DMS79 (cell line): Measurements from ENCODE around the gene STX16.

Experiments
- DNase-seq: peaks from one replicate; lab custom pipeline; 2025; lab: John Stamatoyannopoulos, UW

The STX16 gene

DNA sequence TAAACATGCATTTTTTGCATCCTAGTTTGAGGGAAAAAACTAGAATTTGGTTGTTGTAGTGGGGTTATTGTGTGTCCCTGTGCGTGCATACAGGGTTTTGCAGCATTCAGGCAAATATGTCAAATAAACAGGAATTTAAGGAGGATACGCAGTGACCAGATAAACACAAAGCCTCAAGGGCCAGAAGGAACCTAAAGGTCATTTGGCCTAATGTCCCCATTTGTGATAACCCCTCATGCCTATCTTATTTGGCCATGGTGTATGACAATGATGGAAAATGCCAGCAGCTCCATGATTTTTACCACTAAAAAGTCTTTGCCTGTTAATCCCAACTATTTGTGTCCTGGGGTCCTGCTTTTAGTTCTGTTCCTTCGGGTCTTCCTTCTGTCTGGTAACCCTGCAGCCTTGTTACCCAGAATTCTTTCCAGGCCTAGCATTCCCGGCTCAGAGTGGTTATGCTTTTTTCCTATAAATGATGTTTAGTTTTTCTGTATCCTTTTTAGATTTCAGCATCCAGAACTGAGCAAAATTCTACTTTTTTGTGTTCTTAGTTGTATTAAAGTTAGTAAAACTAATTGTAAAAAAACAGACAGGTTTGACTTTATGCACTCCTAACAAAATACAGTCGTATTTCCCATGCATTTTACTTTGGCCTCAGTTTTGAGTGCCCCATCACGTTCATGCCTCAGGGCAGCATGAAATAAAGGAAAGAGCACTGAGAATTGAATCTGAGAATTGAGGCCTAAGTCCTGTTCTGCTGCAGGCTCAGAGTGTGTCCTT is 4.4 kb downstream of the STX16 start:
- DNase-seq: no peak

DNA sequence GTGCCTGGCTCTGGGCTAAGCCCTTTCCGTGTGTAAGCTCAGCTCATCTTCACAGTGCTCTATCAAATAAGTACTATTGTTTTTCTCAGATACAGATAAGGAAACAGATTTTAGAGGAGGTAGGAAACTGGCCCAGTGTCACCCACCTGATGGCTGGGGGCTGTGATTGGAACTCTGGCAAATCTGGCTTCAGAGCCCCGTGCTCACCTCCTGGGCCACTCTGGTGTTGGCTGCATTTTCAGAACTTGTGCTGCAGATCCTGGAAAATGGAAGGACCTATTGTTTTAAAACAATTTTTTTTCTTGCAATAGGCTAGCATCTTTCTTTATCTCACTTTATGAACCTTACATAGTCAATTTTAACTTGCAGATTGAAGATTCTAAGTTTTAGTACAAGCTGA is 5.7 kb downstream of the STX16 start:
- no peak for DNase-seq

DNA sequence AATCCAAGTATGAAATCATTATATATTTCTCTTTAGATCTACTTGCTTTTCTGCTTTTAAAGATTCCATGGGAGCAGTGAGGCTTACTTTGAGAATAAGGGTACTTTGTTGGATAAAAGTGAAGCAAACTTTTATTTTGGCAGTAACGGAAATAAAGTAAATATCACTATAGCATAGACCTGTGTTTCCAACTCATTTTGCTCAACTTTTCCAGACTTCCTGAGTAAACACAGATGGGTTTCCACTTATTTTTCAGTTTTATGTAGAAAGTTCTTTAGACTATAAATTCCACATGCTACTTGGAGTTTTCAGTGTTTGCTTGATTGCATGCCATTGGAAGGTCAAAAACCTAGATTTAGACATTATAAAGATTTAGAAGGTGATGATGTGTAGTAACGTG is 6.2 kb downstream of the STX16 start:
- DNase-seq: no peak

DNA sequence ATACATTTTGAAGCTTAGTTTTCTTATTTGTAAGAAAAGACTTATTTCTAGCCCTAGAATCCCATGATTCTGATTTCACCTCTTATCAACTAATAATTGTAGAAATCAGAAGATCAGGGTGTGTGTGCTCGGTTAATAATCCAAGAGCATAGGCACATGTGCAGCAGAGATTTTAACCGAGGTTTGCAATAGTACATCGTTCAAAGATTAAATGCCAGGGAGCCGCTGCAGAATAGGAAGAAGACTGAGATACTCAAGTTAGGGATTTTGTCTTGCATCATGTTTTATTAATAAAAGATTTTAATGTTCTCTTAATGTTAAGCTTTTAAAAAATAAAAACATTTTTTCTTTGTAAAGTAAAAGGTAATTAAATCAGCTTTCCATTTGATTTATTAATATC is 6.9 kb downstream of the STX16 start:
- no peak for DNase-seq

DNA sequence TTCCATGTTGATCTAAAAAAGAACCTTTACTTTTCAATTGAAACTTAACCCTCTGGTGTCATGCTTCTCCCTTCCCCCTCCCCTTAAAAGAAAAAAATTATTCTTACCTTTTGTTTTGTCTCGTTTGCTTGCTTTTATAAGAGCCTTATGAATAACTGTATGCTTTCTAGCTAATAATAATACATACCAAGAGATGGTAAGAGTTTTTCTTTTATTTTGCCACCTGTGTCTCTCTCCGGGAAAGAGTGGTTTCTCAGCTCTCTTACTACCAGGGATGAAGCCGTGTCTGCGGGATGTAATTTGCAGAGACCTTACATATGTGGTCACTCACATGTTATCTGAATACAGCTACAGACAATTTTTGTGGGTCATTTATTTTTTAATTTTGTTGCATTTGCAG is 7.7 kb downstream of the STX16 start:
- DNase-seq: no peak

DNA sequence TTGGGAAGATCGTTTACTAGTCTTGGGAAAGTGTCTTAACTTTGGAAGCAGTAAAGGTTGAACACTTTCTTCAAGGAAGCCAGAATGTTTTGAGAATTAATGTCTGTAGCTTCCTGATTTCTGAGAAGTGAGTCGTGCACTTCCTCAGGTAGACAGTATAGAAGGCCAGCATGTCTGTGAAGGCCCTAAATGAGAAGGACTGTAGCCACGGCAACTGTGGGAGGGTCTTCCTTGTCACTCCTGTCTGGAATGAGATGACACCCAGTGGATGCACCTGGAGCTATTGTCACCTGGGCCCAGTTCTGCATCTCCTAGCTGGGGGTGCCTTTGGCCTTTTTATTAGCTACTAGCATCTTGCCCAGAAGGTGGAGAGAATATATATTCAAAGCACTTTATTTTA is 8.8 kb downstream of the STX16 start:
- no peak for DNase-seq

DNA sequence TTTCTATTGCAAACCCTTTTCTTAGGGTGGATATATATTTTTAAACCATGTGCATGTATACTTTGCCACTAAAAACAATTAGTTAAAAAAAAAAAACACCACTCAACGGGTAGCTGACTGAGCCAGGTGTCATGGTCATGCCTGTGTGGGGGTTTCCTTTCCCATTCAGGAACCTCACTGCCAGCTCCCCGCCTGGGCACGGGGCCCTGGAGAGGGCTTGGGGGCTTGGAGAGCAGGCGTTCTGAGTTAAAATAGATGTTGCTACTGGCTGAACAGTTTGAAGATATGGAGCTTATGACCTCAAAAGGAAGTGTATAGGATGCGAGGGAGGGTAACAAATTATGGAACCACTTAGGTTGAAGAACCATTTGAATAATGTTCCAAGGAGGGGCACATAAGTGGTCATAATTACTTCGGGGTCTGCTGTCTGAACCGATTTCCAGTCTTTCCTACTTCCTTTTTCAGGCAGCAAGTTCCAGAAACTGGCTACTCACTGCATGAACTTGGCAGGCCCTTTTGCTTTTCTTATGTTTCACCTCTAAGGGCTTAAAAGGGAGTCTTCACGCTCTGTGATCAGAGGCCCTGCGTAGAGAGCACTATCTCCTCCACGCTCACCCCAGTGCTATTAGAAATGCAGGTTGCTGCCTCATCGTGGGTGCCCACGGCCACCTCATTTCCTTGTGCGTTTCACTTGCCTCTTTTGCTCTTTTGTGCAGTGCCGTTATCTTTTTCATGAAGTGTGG is 9.9 kb downstream of the STX16 start:
- DNase-seq: peak; percentile 42

DNA sequence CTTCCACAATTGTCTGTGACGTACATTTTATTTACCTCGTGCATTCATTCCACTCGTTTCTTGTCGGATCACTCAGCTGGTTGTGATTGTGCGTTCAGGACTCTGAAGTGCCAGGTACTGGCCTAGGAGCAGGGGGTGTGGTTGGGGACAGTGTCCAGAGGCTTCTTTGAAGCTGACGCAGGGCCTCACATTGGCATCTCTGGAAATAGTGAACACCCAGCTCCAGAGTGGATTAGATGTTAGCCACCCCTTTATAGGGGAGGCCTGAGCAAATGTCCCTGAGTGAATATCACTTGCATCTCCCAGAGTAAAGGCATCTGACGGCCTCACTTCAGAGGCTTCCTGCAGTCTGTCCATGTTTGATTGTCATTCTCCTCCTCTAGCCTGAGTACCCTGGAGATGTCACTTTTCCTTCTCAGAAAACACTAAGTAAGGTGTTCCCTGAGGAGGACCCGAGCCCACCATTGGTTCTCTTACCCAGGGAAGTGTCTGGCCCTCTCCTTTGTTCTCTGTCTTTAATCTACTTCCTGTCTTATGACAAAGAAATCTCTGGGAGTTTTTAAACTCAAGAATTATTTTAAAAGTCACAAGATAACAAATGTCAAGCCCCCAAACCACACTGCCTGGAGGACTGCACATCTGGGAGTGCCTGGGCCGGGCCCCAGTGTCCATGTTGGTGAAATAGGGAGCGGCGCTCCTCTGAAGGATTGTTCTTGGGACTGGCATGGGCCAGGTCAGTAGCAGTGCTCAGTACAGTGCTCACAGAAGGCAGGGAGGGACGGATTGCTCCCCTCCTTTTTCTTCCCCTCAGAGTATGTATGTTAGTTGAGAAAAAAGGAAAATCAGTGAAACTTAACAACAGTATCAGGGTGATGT is 10.8 kb downstream of the STX16 start:
- no peak for DNase-seq

DNA sequence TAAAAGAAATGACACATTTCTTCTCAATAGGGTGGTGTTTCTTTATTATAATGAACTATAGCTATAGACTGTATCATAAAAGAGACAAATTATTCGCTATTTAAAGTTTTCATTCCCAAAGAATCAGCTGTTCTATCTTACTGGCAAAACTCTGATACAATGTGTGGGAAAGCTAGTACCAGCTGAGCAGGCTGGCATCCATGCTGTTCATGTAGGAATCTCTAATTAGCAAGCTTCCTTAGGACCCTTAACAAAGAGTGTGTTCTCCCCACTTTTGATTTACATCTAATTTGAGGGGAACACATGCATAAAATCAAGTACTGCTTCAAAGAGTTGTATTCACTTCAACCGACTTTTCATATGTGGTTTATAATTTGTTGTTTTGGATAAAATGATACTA is 13.2 kb downstream of the STX16 start:
- no peak for DNase-seq

DNA sequence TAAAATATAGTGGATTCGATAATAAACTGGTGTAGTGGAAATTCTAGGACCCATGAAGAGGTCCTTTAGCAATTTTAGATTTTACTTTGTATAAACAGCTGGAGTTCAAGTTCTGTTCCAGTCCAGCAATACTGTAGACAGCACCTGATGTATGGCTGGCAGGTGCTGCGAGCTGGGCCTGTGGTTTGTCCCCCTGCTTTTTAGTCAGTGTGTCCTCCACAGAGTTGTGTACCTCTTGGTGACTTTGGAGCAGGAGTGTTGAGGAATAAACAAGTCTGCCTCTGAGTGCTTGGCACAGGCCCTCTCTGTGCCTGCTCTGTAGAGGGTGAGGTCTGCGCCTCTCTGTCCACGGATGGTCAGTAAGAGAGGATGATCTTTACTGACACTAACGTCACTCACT is 13.8 kb downstream of the STX16 start:
- peak; percentile 44 for DNase-seq

DNA sequence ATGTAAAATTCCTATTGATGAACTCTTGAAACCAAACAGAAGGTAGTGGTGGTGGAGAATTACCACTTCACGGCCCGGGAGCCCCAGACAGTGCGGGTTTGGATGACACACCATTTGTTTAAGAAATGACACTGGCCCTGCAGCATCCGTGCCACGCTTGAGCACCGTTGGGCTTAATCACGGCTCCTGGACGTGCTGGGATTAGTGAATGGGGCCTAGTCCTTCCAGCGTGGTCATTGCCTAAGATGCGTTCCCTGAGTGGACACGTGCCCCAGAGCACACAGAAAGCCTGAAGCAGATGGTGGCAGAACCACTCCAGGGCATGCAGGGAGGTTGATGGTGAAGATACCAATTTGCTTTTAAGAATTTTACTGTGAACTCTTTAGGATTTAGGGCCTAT is 14.5 kb downstream of the STX16 start:
- DNase-seq: no peak

DNA sequence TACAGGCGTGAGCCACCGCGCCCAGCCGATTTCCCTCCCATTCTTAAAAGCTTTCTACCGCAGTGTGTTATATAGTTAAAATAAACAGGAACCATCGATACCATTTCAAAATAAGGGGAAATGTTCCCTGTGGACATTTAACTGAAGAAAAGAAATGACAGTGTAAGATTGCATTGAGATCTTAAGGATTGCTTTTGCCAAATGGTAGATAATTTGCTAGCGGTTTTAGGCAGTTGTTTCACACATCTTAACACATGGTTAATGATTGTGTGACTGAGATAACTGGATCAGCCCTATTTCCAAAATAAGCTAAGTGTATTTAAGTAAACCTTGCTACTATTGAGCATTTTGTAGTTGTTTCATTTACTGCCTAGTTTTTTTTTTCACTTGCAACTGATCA is 15.6 kb downstream of the STX16 start:
- DNase-seq: no peak

DNA sequence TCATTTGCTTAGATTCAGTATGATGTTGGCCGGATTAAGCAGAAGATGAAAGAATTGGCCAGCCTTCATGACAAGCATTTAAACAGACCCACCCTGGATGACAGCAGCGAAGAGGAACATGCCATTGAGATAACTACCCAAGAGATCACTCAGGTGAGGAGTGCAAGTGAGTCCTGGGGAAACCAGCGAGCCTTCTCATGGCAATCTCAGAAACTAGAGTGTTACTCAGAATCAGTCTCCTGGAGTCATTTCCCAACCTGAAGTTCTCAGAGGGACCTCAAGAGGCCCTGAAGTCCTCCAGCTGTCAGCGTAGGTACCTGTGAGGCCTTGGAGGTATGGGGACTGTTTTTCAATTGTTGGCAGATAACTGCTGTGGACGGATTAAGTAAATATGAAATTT is 16.9 kb downstream of the STX16 start:
- DNase-seq: no peak

DNA sequence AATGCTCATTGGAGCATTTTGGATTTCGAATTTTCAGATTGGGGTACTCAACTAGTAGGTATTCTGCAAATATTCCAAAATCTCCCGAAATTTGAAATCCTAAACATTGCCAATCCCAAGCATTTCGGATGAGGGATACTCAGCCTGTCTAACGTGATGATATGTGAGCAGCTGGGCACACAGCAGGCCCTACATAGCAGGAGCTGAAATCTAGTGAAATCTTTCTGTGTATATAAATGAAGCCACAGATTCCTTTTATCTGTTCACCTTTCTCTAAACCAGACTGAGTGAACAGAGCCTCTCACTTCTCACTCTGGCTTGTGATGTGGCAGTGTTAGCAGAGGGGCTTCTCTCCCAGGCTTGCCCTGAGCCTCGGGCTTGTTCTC is 17.8 kb downstream of the STX16 start:
- DNase-seq: no peak

DNA sequence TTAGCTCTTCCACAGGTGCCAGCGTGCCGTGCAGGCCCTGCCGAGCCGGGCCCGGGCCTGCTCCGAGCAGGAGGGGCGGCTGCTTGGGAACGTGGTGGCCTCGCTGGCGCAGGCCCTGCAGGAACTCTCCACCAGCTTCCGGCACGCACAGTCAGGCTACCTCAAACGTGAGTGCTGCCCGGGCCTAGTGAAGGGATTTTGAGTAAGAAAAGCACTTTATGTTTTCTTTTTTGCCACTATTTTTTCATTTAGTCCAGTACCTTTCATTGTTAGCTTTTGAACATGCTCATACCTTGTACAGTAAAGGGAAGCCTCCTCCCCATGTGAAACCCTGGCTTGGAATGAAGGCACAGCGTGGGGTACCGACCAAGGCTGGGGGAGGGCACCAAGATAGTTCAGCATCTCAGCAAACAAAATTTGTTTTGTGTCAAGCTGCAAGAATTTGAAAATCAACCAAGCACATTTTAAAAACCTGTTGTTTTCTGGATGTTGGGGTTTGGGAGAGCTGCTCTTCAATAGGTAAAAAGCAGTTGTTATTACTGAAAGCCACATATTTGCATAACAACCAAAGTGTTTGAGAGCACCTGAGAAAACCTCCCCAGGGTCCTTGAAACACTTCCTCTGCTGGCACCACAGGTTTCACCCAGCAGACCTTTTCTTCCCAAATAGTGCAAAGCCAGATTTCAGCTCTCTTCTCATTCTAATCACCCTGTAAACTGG is 18.4 kb downstream of the STX16 start:
- no peak for DNase-seq

DNA sequence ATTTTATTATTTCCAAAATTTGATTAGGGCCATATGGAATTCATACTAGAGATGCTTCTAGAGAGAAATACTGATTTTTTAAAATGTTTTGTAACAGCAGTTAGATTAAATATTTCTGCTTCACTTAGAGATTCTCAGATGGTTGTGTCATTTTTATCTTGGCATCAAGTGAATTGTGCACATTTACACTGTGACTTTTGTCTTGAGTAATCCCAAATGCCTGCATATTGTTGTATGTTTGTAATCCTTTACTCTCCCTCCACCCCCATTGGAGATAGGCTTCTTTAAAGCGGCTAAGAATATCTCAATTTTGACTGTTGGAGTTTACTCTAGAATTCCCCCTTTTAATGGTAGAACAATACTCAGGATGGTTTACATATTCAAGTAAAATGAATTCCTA is 19.0 kb downstream of the STX16 start:
- no peak for DNase-seq

DNA sequence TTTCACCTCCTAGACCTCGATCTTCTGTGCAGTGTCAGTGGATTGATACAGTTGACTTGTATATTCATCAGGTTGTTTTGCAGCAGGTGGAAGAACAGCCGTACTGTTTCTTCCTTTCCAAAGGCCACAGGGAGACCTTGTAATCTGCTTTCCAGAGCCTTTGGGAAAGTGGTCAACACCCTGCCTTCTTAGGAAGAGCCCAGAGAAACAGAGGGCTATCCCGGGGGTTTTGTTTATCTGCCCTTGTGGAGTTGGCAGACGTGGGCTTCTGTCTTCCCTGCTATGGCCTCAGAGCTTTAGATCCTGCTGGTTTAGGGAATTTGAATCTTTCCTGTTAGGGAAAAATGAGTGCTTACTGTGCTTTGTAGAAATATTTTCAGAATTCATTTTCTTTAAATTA is 19.6 kb downstream of the STX16 start:
- DNase-seq: no peak

DNA sequence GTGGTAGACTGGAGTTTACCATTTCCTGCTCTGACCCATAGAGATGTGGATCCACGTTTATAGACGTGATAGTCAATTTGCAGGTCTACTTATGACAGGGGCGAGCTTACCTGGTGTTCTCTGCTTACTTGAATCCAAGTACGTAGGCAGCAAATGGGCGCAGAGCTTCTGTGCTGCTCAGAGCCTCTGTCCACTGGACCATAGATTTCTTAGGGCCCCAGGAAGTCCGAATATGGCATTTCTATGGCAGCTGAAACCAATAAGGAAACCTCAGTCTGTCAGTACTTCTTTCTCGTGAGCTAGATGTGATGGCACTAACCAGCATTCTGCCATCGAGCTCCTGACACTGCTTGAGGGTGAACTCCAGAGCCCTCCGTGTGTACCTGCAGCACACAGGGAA is 22.0 kb downstream of the STX16 start:
- no peak for DNase-seq

DNA sequence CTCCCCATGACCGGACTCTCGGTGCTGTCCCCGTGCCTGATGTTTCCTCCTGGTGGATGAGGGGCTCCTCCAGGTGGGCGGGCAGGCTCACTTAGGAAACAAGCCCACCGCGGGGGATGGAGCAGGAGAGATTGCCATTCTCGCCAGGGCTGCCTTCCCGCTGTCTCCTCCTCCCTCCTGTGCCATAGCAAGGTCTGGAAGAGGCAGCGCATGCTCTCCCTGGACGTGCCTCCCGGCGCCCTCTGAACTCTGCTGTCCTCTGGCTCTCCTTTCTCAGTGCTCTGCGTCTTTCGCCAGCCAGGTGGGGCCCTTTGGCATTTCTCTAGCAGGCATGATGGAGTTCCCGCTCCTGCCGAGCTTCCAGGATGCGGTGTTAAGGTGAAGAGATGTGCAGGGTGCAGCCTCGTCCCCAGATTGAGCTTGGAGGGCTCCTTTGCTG is 24.1 kb downstream of the STX16 start:
- DNase-seq: no peak

DNA sequence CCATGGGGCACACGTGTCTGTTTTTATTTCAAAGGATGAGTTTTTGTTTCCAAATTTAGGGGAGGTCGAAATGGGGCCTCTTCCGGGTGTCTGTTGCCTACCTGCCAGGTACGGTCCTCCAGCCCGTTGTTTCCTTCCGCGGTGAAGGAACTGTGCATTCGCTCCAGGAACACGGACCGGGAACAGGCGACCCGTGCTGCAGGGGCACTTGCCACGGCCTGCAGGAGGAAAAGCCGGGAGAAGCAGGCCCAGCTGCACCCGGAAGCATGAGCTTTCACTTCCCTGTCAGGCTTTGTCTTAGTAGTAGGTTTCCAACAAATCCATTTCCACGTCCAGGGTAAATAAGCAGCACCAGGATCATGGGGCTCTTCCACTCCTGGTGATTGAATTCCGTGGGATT is 24.6 kb downstream of the STX16 start:
- no peak for DNase-seq

DNA sequence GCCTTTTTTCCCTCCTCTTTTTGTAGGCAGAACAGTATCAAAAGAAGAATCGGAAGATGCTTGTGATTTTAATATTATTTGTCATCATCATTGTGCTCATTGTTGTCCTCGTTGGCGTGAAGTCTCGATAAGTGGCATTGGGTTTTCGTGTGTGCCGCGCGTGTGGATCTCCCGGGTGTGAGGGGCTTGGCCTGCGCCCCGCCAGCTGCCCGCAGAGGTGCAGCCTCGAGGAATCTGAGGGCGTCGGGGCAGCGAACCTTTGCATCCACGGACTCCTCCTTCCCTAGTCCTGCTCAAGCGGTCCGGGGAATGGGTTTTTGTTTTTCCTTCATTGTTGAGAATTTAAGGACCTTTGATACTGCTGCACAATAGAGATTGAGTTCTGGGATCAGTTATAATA is 25.1 kb downstream of the STX16 start:
- DNase-seq: no peak

DNA sequence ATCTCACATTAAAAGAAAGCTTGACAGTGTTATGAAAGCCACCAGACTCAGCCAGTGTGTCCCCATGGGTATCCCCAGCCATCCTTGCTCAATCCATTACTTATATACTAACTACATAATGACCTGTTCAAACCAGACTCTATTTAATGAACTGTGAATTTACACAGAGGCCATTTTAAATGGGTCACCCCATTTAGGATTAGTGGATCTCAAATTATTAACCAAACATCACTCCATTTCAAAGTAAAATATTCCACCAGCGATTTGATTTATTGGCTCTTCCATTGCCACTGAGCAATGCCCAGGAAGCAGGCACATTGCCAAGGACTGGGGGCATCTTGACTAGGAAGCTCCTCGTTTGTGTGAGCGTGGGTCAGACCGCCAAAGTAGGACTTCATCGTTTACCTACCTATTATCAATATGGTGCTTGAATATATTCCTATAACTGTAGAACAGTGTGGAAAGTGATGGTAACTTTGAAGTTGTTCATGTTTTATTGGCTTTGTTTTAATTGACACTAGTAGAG is 26.1 kb downstream of the STX16 start:
- no peak for DNase-seq
